M059J (cell line): ENCODE measurements around the gene HACD4. TPM values are rescaled to one million over a fixed set of nuclear protein-coding genes. Genes with fewer than 3 reads are reported as not detected.

Experiments
- DNase-seq: peaks from one replicate; pipeline ENCODE4 v3.0.0-alpha.2; 2012; ENCODE audit warnings: low read depth
- total RNA-seq: library from RNA; depleted of rRNA; stranded (reverse); fragments of >200 nt; shearing (Covaris generic); gene quantifications from 2 replicates; pipeline ENCODE4 v1.2.3, GENCODE V29; 2014; rRNA removed

Gene HACD4
- total RNA-seq: 4.1 TPM in 2 replicates

- DNase-seq: peak; percentile 58
These were observed at the start of gene HACD4 for GRCh38 chr9:21031091-21031807. Gene HACD4 (minus strand): TSS chr9:21031640. CDS start chr9:21031590, 50 bp downstream.

- DNase-seq: no peak
These were observed 49.4 kb upstream of the HACD4 start for GRCh38 chr9:21080793-21081192.

GRCh38 chr9:21078702-21079101, 47.3 kb upstream of the HACD4 start:
- peak; percentile 13 for DNase-seq

- no peak for DNase-seq
These were observed 46.3 kb upstream of the HACD4 start, which contains the start of gene IFNB1 for GRCh38 chr9:21077781-21078180. Gene IFNB1 (minus strand): TSS chr9:21077942. CDS start chr9:21077869, 73 bp downstream.

GRCh38 chr9:21075484-21075883, 44.0 kb upstream of the HACD4 start:
- no peak for DNase-seq

GRCh38 chr9:21070906-21071305, 39.5 kb upstream of the HACD4 start:
- no peak for DNase-seq

GRCh38 chr9:21070171-21070571, 38.7 kb upstream of the HACD4 start:
- DNase-seq: peak; percentile 94

GRCh38 chr9:21060919-21061561, 29.6 kb upstream of the HACD4 start:
- peak; percentile 15 for DNase-seq

- DNase-seq: peak; percentile 56
These were observed 25.5 kb upstream of the HACD4 start for GRCh38 chr9:21056931-21057330.

GRCh38 chr9:21053851-21054250, 22.4 kb upstream of the HACD4 start:
- DNase-seq: no peak

GRCh38 chr9:21047281-21047691, 15.8 kb upstream of the HACD4 start:
- no peak for DNase-seq

GRCh38 chr9:21043841-21044240, 12.4 kb upstream of the HACD4 start:
- DNase-seq: no peak

GRCh38 chr9:21042466-21042865, 11.0 kb upstream of the HACD4 start:
- no peak for DNase-seq

- no peak for DNase-seq
These were observed 7.9 kb upstream of the HACD4 start for GRCh38 chr9:21039302-21039701.

- DNase-seq: no peak
These were observed 5.8 kb upstream of the HACD4 start for GRCh38 chr9:21037278-21037677.

GRCh38 chr9:21031808-21032183, 356 bp upstream of the HACD4 start:
- DNase-seq: no peak

GRCh38 chr9:21030389-21031035, 928 bp downstream of the HACD4 start:
- peak; percentile 84 for DNase-seq

- DNase-seq: no peak
These were observed 1.8 kb downstream of the HACD4 start for GRCh38 chr9:21029661-21030060.

- DNase-seq: no peak
These were observed 3.0 kb downstream of the HACD4 start for GRCh38 chr9:21028466-21028865.

GRCh38 chr9:21027295-21027694, 4.1 kb downstream of the HACD4 start:
- DNase-seq: peak; percentile 31

GRCh38 chr9:21023861-21024260, 7.6 kb downstream of the HACD4 start:
- no peak for DNase-seq

GRCh38 chr9:21018177-21018576, 13.3 kb downstream of the HACD4 start:
- no peak for DNase-seq
